Activated effector memory CD4-positive, alpha-beta T cell treated with Interleukin-2 at 50 U/mL for 16 hours (primary cell): ENCODE data around the gene GAD1.

Experiments
- DNase-seq: peaks from one replicate; pipeline ENCODE4 v3.0.0-alpha.2; 2020

GAD1 gene

GRCh38 chr2:170846314-170846713, 29.6 kb downstream of the GAD1 start:
- DNase-seq: no peak

DNA sequence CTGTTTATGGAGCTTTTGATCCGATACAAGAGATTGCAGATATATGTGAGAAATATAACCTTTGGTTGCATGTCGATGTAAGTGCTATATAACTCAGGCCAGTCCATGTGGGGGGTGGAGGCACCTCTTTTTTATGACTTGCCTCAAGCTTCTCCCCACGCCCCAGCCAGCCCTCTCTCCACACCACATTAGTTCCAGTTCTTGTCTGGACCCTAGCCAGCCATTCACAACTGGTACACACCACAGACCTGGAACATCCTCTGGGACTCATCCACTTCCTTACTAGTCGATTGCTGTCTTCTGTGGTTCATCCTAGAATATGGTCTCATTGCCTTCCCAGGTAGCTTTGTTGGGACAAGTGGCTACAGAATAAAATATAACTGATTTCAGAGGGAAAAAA, 31.0 kb downstream of the GAD1 start:
- no peak for DNase-seq

GRCh38 chr2:170848587-170848986, 31.9 kb downstream of the GAD1 start:
- no peak for DNase-seq

GRCh38 chr2:170850251-170850650, 33.6 kb downstream of the GAD1 start:
- no peak for DNase-seq

- no peak for DNase-seq
Measured at GRCh38 chr2:170851635-170852034, 34.9 kb downstream of the GAD1 start.

GRCh38 chr2:170856066-170856465, 39.4 kb downstream of the GAD1 start:
- DNase-seq: no peak

- no peak for DNase-seq
Measured at GRCh38 chr2:170862286-170862902, 45.7 kb downstream of the GAD1 start.

GRCh38 chr2:170863087-170863486, 46.4 kb downstream of the GAD1 start:
- DNase-seq: no peak

GRCh38 chr2:170869036-170869435, 52.3 kb downstream of the GAD1 start:
- no peak for DNase-seq

GRCh38 chr2:170869461-170869860, 52.8 kb downstream of the GAD1 start:
- no peak for DNase-seq

DNA sequence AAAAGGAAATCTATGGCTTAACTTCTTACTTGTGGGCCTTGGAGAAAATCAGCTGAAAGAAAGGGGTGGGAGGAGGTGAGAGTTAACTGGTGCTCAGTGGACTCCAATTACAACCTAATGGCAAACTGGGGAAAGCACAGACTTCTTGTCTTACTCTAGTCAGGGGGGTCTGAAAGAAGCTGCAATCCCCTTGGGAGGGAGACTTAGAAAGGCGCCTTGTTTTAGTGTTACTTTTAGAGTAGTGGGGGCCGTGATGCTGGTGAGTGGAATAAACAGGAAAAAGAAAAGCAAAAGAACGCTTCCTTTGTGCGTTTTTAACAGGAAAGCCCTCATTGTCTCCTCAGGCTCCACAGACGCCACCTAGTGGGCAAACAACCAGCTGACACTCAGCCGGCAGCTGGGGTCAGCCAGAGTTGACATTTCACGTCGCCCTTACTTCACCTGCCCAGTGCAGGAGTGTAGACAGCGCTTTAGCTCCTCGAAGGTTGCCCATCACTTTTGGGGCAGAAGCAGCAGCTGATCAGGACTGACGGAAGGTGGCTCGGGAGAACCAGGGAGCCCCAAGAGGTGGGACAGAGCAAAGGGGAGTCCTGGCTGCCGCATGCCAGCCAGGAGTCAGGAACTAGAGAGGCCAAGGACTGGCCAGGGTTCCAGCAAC, 56.5 kb downstream of the GAD1 start:
- peak; percentile 58 for DNase-seq

DNA sequence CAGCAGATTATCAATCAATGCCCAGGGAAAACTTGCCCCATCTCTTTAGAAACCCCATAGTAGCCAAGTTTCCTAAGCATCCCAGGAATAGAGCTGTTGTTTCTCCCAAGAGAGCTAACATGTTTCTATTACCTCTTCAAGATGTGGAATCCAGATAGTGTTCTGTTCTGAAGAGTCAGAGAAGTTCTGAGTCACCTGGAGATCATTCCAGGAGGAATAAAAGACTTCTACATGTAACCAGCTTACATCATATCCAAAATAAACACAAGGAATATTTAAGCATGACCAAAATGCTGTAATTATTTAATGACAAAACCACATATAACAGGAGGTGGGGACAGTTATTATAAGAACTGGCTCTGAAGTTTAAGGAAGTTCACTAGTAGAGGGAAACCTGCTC, 61.4 kb downstream of the GAD1 start:
- no peak for DNase-seq

DNA sequence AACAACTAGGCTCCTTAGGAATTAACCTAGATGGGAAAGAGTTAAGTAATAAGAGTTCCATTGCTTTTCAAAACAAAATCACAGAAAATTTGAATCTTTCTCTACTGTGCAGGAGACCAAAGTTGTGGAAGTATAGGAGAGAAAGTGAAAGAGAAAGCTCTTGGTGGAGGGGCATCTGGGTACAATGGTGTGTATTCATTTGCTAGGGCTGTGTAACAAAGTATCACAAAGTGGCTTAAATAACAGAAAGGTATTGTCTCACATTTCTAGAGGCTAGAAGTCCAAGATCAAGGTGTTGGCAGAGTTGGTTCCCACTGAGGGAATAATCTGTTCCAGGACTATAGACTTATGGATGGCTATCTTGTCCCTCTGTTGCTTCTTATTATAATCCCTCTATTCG, 61.8 kb downstream of the GAD1 start:
- no peak for DNase-seq

DNA sequence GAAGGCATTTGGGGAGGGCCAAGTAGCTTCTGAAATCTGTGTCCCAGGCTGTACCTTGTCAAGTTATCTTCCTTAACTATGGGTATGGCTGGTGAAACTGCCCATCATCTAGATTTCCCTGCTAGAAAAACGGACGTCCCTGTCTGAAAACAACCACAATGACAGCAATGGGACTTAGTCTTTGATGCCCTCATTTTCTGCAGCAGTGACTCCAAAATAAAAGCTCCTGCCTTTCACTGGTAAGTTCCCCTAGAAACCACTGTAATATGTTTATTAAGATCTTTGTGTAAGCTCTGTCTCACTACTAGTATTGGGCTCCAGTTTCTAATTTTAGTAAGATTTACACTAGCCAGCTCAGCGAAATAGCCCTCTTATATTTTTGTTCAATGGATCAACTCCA, 65.2 kb downstream of the GAD1 start:
- DNase-seq: no peak

GRCh38 chr2:170882758-170883157, 66.1 kb downstream of the GAD1 start:
- DNase-seq: no peak

DNA sequence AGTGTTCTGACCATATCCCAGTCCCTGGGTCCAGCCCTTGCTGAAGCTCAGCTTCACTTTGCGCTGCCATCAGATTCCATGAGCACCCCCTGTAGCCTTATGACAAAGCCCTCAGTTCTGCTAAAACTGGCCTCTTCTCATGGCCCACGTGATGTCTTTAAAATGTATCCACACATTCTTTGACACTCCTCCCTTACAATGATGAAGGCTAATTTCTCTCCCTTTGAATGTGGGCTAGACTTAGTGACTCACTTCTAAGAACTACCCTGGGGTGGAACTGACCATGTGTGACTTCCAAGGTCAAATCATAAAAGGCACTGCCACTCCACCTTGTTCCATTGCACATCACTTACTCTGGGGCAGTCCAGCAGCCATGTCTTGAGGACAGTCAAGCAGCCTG, 67.0 kb downstream of the GAD1 start:
- no peak for DNase-seq

DNA sequence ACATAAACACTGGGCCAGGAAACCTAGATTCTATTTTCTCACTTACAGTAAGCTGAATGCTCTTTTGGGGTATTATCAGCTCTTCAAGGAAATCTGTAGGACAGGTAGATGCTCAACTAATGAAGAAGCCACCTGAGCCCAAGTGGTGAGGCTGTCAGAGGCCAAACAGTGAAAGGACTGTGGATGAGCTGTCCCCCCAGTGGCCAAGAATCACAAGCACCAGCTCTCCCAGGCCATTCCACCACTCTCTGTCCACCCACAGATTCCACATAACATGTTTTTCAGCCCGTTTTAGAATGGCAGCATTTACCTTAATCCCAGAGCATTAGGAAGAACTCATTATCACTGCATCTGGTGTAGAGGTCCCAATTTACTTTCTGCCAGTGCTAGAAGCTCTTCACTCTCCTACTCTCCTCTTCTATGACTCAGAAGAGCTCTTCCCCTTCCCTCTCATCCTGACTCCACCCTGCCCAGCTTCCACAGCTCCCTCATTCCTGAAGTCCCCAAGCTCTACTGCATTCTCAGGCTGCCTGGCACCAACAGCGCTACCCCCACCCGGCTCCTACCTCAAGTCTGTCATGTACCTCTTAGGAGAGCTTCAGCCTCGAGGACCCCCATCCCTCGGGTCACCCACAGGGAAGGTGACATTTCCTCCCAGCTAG, 68.6 kb downstream of the GAD1 start:
- DNase-seq: no peak

GRCh38 chr2:170886386-170886785, 69.7 kb downstream of the GAD1 start:
- DNase-seq: no peak

- no peak for DNase-seq
Measured at GRCh38 chr2:170887496-170887895, 70.8 kb downstream of the GAD1 start.

GRCh38 chr2:170887896-170888295, 71.2 kb downstream of the GAD1 start:
- no peak for DNase-seq

- no peak for DNase-seq
Measured at GRCh38 chr2:170891893-170892292, 75.2 kb downstream of the GAD1 start.

- no peak for DNase-seq
Measured at GRCh38 chr2:170892391-170892951, 75.8 kb downstream of the GAD1 start.

- no peak for DNase-seq
Measured at GRCh38 chr2:170895023-170895757, 78.5 kb downstream of the GAD1 start.
